Measurements from ENCODE around the gene DPH2.

GRCh38 chr1:43984855-43985254, 15.0 kb downstream of the DPH2 start:
- TF ChIP-seq EZH2phosphoT487 (IDR thresholded peaks at IDR 0.05; ENCODE audit: insufficient read depth, low read depth) (no peak), EZH2 (IDR thresholded peaks at IDR 0.05; ENCODE audit: insufficient read depth, poor library complexity, severe bottlenecking) (no peak)
